HG02610 (cell line): ENCODE measurements around the gene CAPN14.

ENCODE experiments used
- ATAC-seq: cut with Tn5 transposase; IDR thresholded peaks from one replicate; pipeline ENCODE4 v1.9.1; 2021; ENCODE audit warnings: mild to moderate bottlenecking, moderate library complexity; ENCODE audit not compliant: unreplicated experiment

The CAPN14 gene

DNA sequence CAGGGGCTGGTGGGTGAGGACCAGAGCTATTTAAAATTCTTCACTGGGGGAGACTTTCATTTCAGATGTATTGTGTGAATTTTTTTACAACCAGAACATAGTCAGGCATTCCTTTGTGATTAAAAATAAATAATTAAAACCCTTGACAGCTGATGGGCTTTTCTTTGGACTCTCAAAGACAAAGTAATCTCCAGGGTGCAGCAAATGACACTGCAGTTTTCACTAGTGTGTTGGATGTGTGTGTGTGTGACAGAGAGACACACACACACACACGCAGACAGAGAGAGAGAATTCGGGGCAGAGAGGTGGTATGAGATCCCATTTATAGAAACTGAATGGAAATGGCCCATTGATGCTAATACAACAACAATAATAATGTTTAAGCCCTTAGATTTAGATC is 68.8 kb downstream of the CAPN14 start:
- no peak for ATAC-seq

DNA sequence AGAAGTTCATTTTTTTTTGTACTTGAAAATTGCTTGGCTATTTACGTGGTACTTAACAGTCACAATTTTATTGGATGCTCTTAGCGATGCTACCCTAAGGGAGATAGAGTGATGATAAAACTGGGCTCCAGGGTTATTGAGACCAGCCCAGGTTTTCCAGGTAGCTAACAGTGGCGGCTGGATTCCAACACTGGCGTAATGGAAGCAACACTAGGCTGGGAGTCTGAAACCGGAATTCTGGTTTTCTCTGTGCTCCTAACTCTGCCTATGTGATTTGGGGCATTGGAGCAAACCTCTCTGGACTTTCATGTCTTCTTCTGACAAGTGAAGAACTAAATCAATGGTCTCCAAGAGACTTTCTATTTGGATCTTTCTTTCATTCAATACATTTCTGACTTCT is 69.7 kb downstream of the CAPN14 start:
- ATAC-seq = no peak

DNA sequence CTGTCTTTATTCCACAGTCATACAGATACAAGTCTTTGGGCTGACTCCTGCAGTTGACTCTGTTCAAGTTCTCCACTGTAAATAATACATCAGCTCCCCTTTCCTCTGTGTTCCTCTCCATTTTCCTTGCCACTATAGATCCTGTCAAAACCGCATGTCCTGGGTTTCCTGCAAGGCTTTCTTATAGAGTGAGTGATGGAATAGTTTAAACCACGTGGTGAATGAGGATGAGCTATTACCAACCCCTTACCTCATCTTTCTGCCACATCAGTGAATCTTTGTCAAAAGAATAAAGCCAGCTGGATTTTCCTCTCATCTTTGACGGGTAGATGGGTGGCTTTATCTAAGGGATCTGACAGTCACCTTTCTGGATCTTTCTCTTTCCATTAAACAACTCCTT is 75.2 kb downstream of the CAPN14 start:
- no peak for ATAC-seq

DNA sequence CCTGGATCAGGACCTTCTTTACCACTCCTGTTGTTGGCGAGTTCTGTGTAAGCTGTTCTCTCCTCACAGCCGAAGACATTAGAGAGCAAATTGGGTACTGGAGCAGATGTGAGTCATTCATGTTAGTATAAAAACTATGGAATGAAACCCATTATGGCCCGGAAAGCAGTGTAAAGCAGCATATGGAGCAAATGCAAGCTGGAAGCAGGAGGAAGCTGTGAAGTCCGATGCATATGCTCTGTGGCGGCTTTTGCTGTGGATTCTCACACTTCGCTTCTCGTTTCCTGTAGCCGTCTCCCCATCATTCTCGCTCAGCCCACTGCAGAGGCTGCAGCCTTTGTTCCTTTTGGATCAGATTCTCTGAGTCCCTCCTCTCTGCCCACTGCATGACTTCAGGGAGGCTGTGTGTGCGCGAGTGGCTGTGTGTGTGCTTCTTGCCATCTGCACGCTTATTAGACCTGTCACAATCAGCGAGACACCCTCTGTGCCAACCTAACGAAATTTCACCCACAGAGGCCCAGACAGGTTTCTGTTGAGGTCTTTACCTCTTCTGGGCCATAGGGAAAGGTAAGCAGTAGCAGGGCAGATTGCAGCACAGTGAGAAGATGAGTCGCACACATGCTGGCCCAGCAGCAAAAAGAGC is 75.8 kb downstream of the CAPN14 start:
- ATAC-seq = no peak

DNA sequence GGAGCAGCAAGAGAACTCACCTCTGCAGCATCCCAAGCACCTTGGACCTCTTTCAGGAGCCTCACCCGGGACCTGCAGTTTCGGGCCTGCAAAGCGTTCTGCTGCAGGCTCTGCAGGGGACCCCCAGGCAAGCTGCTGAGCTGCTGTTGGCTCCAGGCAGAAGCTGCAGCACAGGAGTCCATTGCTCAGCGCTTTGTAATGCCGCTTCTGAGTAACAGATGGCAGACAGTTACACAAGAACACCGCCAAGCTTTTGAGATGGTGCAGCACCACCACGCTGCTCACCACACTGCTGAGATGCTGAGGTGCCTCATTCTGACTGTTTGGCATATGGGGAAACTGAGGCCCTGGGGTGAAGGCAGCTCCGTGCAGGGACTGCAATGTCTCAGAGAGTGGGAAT is 77.2 kb downstream of the CAPN14 start:
- ATAC-seq = no peak

DNA sequence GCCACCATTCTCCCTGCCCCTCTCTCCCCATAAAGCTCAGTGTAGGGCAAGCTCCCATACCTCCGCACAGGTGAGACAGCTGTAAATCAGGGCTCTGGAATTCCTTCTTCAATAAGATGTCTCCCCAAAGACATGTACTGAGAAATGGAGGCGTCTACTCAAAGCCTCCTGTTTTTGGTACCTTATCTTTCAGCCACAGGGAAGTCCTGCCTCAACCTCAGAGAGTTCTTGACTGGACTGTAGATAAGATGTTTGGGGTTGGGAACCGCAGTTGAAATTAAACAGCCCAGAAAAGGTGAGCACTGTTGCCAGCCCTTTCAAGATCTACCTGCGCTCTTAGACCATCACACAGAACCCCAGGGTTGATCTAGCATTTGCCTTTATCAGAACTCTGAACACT is 77.6 kb downstream of the CAPN14 start:
- ATAC-seq = no peak

DNA sequence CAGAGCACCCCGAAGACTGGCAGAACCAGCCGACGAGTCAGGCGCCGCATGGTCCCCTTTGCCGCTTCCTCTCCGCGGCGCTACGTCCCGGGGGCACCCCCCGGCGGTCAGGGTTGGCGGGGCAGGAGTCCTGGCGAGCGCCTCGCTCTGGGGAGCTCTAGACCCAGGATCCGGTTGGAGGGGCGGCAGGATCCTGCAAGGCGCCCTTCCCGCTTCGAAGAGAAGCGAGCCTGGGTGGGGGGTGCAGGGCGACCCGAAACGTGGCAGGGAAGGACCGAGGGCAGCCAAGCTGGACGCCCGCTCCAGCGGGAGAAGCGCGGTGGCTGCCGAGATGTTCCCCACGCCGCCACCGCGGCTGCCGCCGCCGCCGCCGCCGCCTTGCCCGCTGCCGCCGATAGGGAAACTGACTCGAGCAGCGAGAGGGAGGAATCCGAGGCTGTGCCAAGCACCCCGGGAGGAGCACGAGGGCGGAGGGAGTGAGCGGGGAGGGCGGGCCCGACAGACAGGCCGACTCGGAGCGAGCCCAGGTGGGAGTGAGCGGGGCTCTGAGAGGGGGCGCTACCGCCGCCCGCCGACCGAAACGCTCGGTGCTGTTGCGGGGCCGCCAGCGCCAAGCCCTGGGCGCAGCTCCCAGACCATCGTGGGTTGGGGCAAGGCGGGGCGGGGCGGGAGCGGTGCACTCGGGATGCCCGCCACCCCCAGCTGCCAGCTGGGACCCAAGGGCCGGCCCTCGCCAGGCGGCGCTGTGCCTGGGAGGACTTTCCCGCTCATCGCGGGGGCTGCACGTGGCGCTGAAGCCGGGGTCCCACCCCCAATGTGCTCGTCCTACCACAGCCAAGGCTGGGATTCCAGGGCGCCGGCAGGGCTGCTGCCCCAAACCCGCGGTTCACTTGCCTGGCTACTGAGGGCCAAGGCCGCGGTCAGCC is 79.0 kb downstream of the CAPN14 start, which contains the start of gene GALNT14:
TSS of gene GALNT14 (minus strand) at position 404 of the 926 bp plus-strand sequence. CDS start at position 50, 354 bp downstream.
- no peak for ATAC-seq

DNA sequence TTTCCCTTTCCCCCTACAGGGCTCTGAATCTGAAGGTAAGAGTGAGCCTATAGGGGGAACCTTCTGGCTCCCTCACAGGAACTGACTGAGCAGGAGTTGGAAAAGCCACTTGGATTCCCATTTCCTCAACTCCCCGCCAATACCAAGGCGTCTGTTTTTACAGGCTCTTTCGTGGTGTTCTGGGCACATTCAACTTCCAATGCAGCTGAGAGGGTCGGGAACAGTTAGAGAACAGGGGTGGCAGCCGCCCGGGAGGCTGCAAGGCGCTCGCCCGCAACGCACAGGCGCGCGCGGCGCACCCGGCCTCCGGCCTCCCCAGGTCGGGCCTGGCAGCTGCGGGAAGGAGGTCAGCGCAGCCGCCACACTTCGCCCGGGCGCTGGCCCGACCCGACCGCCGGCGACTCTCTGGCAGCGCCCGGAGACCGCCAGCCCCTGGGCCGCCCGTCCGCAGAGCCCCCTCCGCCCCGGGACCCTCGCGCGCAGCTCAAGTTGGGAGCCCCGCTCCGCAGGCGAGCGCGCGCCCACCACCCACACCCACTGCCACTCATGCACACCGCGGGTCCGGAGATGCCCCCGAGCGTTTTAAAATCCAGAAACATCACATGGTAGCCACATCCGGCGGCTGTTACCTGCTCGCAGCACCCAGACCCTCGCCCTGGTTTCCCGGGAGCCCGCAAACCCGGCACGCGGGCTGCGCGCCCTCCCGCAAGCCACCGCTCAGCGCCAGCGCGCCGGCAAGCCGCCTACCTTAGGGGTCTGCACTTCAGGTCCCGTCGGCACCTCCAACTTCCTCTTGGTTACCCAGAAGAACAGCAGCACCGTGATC is 79.9 kb downstream of the CAPN14 start:
- ATAC-seq = no peak

DNA sequence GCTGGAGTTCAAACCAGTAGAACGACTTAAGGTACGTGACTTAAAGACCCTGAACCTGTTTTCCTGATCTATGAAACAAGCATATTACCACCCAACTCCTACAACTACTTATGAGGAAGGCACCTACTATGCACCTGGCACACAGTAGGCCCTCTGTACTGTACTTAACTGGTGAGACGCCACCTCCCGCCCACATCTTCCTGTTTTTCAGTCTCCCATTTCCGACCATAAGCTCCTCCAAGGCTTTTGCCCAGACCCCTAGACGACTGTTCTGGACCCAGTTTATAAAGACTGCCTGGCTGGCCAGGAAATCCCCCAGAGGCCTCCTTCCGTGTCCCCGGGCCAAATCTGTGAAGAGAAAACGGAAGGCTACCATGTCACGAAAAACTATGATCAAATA is 80.6 kb downstream of the CAPN14 start:
- ATAC-seq = no peak

DNA sequence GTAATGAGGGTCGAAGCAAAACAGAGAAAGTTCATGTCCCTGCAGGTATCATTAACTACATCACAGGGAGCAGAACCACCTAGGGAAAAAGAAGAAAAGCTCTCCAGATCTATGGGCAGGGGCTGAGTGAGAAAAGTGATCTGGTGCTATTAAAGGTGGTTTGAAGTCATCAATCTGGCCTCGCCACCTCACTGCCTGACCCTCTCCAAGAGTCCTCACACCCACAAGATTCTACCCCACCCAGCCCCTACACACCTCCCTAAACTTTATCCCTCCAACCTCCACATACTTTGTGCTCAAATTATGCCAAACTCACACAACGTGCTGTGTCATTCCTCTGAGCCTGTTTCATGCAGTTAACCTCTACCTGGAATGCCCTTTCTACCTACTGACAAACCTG is 81.3 kb downstream of the CAPN14 start:
- ATAC-seq = no peak

DNA sequence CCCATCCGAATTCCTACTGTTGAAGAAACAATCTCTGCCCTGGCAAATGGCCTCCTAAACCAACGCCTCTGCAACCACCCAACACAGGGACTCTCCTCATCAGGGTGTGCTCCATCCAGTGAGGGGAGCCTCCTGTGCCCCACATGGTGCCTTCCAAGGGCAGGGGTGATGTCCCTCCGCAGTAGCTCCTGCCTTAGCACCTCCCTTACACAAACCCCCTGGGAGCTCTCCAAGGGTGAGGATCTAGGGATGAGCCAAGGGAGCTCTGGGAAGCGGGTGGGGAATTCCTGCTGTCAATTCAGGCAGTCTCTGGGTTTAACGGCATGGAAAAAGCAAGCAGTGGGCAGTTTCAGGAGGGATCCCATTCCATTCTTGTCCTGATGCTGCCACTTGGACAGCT is 82.8 kb downstream of the CAPN14 start:
- ATAC-seq = no peak

DNA sequence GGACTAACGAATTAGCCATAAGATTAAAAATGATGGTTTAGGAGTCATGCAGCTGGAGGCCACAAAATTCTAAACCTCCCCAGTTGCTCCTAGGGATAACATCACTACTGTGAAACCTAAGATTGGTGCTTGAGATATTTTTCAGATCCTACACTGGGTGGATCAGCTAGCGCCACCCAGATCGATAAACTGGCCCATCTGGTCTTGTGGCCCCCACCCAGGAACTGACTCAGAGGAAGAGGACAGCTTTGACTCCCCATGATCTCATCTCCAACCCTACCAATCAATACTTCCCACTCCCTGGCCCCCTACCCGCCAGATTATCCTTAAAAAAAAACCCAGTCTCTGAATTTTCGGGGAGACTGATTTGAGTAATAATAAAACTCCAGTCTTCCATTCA is 84.5 kb downstream of the CAPN14 start:
- ATAC-seq = no peak

DNA sequence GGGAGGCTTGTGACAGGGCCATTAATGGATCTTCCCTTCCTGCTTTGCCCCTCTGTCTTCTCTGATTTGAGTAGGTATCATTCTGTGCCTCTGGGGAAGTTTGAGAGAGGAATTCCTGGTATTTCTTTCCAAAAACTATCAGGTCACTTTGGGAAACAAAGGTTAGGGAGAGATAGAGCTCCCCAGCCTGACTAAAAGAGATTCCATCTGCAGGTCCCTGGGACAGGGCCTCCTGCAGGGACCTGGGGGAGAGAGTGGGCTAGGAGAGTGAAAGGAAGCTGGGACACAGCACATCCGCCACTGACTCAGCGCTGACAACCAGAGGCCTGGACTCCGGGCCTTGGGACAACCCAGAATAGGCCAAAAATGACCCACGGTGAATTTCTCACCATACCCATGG is 85.4 kb downstream of the CAPN14 start:
- no peak for ATAC-seq

DNA sequence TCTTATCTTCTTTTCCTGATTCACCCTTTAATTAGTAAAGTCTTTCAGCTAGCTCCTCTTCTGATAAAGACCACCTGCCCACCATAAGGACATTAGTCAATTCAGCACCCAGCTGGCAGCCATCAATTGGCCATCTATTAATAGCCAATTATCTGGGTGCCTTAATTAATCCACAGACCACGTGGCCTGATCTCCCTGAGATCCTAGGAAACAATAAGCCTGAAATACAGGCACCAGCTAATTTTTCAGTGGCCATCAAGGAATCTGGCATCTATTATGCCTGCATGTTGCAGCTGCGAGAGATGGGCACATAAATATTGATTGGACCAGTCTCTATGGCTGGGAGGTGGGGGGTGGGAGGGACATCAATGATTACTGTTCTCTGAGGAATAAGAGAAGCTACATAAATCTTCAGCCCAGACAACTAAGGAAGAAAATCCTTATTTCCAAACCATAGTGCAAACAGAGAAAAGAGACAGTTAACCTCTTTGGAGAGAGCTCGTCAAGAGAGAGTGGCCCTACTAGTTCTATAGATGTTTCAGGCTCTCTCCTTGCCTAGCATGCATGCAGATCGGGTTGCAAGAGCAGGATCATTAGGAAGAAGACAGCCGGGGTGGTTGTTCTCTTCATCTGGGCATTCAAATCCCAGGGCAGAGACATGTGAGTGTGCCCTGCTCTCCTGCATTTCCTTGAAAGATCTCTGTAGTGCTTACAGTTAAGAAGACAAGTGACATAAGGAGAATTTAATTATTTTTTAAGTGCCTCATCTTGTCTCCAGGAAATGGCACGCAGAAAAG is 87.7 kb downstream of the CAPN14 start:
- ATAC-seq = no peak

DNA sequence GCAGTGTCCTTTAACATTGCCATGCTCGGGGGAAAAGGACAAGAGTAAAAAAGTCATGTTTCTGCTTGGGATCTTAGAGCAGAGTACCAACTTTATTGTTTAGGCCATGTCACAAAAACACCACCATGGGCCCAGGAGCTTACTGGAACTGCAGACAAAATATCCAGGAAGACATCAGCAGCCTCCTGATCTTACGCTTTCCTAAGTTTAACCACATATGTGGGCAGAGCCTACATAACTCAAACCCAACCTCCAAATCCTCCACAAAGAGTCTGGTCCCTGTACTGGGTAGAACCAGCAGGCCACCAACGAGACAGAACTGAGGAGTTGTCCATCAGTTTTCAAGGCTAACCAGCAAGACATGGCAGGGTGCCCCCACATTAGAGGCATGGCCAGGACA is 89.4 kb downstream of the CAPN14 start:
- ATAC-seq = no peak

DNA sequence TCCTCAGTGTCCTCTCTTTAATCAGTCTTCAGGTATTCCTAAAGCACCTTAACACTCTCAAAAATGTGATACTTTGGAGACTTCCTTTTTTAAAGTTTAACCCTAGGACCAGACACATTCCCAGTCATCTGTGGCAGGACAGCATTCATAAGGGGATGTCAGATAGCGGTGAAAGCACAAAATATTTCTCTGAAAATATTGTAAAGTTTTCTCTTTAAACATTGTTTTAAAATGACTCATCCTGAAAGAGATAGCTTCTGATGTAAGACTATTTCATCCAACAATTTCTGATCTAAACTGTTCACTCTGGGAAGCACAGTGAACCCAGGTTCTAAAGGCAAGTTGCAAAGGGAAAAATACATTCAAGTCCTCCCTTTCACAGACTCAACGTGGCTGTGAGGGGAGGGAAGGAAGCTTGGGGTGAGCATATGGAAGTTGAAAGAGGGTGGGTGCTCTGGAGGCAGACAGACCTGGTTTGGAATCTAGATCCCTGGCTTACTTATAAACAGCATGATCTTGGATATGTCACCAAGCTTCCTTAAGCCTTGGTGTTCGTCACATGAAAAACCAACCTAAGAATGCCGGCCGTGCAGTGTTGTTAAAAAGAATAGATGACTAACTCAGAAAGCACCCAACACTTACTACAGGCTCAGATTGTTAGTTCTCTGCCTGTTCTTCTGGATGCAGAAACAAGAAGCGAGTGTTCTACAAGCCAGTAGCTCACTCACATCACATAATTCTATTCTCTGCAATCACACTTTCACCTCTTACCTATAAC is 91.2 kb downstream of the CAPN14 start:
- no peak for ATAC-seq

DNA sequence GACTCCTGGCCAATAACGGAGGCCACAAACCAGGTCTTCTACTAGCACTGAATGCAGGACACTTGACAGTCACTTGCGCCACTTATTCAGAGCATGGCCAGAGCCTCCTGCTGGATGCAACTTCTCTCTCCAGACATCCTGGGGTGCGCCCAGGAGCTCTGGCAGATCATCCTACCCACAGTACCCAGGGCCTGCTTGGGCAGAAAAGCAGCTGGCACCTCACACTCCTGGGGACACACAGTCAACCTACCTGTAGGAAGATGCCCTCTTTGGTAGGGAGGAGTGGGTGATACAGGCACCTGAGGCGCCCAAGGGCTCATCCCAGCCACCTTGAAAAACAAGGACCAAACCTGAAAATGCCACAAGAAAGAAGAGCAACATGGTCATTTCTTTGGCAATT is 92.4 kb downstream of the CAPN14 start:
- no peak for ATAC-seq
